ENCODE measurements around the gene PPP2R2B. TPM values are rescaled to one million over a fixed set of nuclear protein-coding genes. Genes with fewer than 3 reads are reported as not detected.

PPP2R2B gene
- total and polyA plus RNA-seq, 7 donors = 0.03 to 0.71 (median 0.11) TPM; not detected in 1

GRCh38 chr5:146645342-146645741, 233.2 kb downstream of the PPP2R2B start:
- Histone ChIP-seq H3K4me1 (no peaks in the 10 kb centered on the region), H3K27me3 (ENCODE audit: insufficient read depth in 3 of 3, low read length in 2 of 3) (peaks cover 0 to 4% (median 0%) of the 10 kb centered on the region in 3 donors), H3K4me3 (no peak overlapping the region), H3K36me3 (ENCODE audit: insufficient read depth in 1 of 2, low read depth in 1 of 2) (no peaks in the 10 kb centered on the region), H3K27ac (no peak overlapping the region), H3K9me3 (no peaks in the 10 kb centered on the region)
- WGBS, 3 donors = 60 to 68% (median 63%) methylated on average over 1 of the region's 1 CpG
- intact Hi-C loops (cut with DNase I) = no loop called here
- no peak for DNase-seq
- no peak for TF ChIP-seq CTCF (IDR thresholded peaks at IDR 0.05)
- no peak for ATAC-seq

DNA sequence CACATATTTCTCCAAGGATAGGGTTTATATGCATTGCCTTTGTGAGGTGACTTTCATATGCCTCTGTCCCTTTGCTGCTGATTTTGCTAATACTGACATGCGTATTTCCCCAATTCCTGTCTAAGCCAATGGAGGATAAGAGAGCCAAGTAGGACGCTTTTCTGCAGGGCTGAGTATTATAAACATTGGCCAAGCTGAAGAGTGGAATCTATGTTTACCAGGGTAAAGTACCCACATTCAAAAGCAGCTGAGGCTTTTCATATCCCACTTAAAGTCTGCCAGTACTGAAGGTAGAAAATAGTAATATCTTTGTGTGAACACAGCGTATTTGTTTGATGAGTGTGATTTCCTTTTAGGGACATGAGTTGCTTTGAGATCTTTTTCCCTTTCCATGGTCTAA, 233.7 kb downstream of the PPP2R2B start:
- Histone ChIP-seq H3K27ac (no peak overlapping the region), H3K36me3 (ENCODE audit: insufficient read depth in 1 of 2, low read depth in 1 of 2) (no peaks in the 10 kb centered on the region), H3K4me3 (no peak overlapping the region), H3K27me3 (ENCODE audit: insufficient read depth in 3 of 3, low read length in 2 of 3) (peaks cover 0 to 5% (median 0%) of the 10 kb centered on the region in 3 donors), H3K9me3 (no peaks in the 10 kb centered on the region), H3K4me1 (no peaks in the 10 kb centered on the region)
- 86 to 90% (median 86%) methylated on average over 3 of the region's 3 CpGs for WGBS, 3 donors
- intact Hi-C loops (cut with DNase I) = no loop called here
- no peak for TF ChIP-seq CTCF (IDR thresholded peaks at IDR 0.05)
- ATAC-seq (no peak), DNase-seq (no peak)

GRCh38 chr5:146643776-146644175, 234.8 kb downstream of the PPP2R2B start:
- no peak overlapping the region for H3K27ac ChIP-seq
- no peaks in the 10 kb centered on the region for H3K4me1 ChIP-seq
- TF ChIP-seq CTCF (IDR thresholded peaks at IDR 0.05) = no peak
- 34 to 58% (median 36%) methylated on average over 2 of the region's 2 CpGs for WGBS, 3 donors
- H3K4me3 ChIP-seq = no peak overlapping the region
- ATAC-seq (no peak), DNase-seq (no peak)
- intact Hi-C loops (cut with DNase I) = no loop called here
- peaks cover 0 to 5% (median 0%) of the 10 kb centered on the region in 3 donors for H3K27me3 ChIP-seq (ENCODE audit: insufficient read depth in 3 of 3, low read length in 2 of 3)
- no peaks in the 10 kb centered on the region for H3K9me3 ChIP-seq
- no peaks in the 10 kb centered on the region for H3K36me3 ChIP-seq (ENCODE audit: insufficient read depth in 1 of 2, low read depth in 1 of 2)

DNA sequence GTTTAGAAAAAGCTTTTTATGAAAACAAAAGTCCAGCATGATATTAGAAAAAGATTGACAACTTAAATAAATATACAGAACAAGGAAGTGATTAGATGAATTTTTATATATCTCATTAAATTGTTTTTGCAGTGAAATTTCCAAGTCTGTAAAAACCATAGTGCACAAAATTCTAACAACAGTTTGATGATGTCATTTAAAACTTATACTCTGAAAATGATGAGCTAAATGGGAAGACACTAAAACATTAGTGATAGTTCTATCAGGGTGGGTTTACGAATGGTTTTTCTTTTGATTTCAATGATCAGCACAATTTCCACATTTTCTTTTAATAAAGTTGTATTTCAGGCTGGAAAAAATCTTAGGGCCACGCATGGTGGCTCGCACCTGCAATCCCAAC, 236.1 kb downstream of the PPP2R2B start:
- WGBS, 3 donors = 81 to 89% (median 87%) methylated on average over 3 of the region's 3 CpGs
- intact Hi-C loops (cut with DNase I) = no loop called here
- TF ChIP-seq CTCF (IDR thresholded peaks at IDR 0.05) = no peak
- no peak for DNase-seq
- peaks cover 0 to 5% (median 0%) of the 10 kb centered on the region in 3 donors for H3K27me3 ChIP-seq (ENCODE audit: insufficient read depth in 3 of 3, low read length in 2 of 3)
- no peaks in the 10 kb centered on the region for H3K9me3 ChIP-seq
- no peaks in the 10 kb centered on the region for H3K36me3 ChIP-seq (ENCODE audit: insufficient read depth in 1 of 2, low read depth in 1 of 2)
- H3K27ac ChIP-seq = no peak overlapping the region
- ATAC-seq = no peak
- H3K4me1 ChIP-seq = no peaks in the 10 kb centered on the region
- H3K4me3 ChIP-seq = no peak overlapping the region

- Histone ChIP-seq H3K36me3 (ENCODE audit: insufficient read depth in 1 of 2, low read depth in 1 of 2) (no peaks in the 10 kb centered on the region), H3K27ac (no peak overlapping the region), H3K9me3 (no peaks in the 10 kb centered on the region), H3K4me1 (no peaks in the 10 kb centered on the region), H3K27me3 (ENCODE audit: insufficient read depth in 3 of 3, low read length in 2 of 3) (peaks cover 0 to 5% (median 0%) of the 10 kb centered on the region in 3 donors), H3K4me3 (no peak overlapping the region)
- ATAC-seq = no peak
- intact Hi-C loops (cut with DNase I) = no loop called here
- WGBS, 3 donors = 68 to 78% (median 73%) methylated on average over 3 of the region's 3 CpGs
- DNase-seq = no peak
- TF ChIP-seq CTCF (IDR thresholded peaks at IDR 0.05) = no peak
Observed at GRCh38 chr5:146641941-146642340, 236.6 kb downstream of the PPP2R2B start.
